HEK293T (cell line): ENCODE measurements around the gene ADCY2.

ENCODE experiments used
- BHLHE40 ChIP-seq: fragments of 450-650 bp; IDR thresholded peaks from 2 replicates; pipeline ENCODE4 v1.6.1; 2016; ENCODE audit warnings: mild to moderate bottlenecking, moderate library complexity, borderline replicate concordance
- FOXK2 ChIP-seq: fragments of 450-650 bp; IDR thresholded peaks from 2 replicates; pipeline ENCODE4 v1.6.1; 2016; ENCODE audit warnings: mild to moderate bottlenecking
- HDGF ChIP-seq: fragments of 450-650 bp; IDR thresholded peaks from 2 replicates; pipeline ENCODE4 v1.6.1; 2017; ENCODE audit warnings: antibody characterized with exemption, borderline replicate concordance
- L3MBTL2 ChIP-seq: fragments of 450-650 bp; conservative IDR thresholded peaks from 2 replicates; pipeline ENCODE4 v1.6.1; 2016; ENCODE audit warnings: mild to moderate bottlenecking
- SP1 ChIP-seq: fragments of 450-650 bp; IDR thresholded peaks from 2 replicates; pipeline ENCODE4 v1.6.1; 2017
- TARDBP ChIP-seq: fragments of 450-650 bp; IDR thresholded peaks from 2 replicates; pipeline ENCODE4 v1.6.1; 2016

GRCh38 chr5:7364226-7364875, 31.6 kb upstream of the ADCY2 start:
- no peak for TF ChIP-seq L3MBTL2
- TF ChIP-seq HDGF: no peak
- no peak for TF ChIP-seq BHLHE40
- TF ChIP-seq SP1: no peak
- no peak for TF ChIP-seq TARDBP
- TF ChIP-seq FOXK2: no peak
